Cardiac muscle cell (in vitro differentiated cells and primary cell): ENCODE measurements around the gene CCDC178. TPM values are rescaled to one million over a fixed set of nuclear protein-coding genes. Genes with fewer than 3 reads are reported as not detected.

Source experiments
- DNase-seq, 2 donors: peaks; one replicate each; pipeline versions ENCODE4 v3.0.0 to v3.0.0-alpha.2; 2010 to 2017; ENCODE audit warnings: low read depth in 1 of 2, low spot score in 1 of 2
- H3K27ac ChIP-seq: fragments of 200-600 bp; sonication (generic); 2 replicates; pipeline ENCODE4 v1.5.1; 2016
- H3K27me3 ChIP-seq: fragments of 200-600 bp; sonication (generic); 2 replicates; pipeline ENCODE4 v1.6.0; 2016; ENCODE audit warnings: control low read depth
- H3K36me3 ChIP-seq: fragments of 200-600 bp; sonication (generic); 2 replicates; pipeline ENCODE4 v1.5.1; 2016; ENCODE audit warnings: control low read depth
- H3K4me1 ChIP-seq: fragments of 200-600 bp; sonication (generic); 2 replicates; pipeline ENCODE4 v1.8.1; 2017; ENCODE audit warnings: low read depth, mild to moderate bottlenecking, mixed run types
- H3K4me3 ChIP-seq: fragments of 200-600 bp; sonication (generic); 2 replicates; pipeline ENCODE4 v1.5.1; 2016; ENCODE audit warnings: mild to moderate bottlenecking
- H3K9me3 ChIP-seq: fragments of 200-600 bp; sonication (generic); 2 replicates; pipeline ENCODE4 v1.5.1; 2017; ENCODE audit warnings: low read depth, mild to moderate bottlenecking, control low read depth
- CTCF ChIP-seq: IDR thresholded peaks from 2 replicates; pipeline ENCODE4 v1.5.1; 2012; ENCODE audit warnings: low read depth, mild to moderate bottlenecking, low read length
- polyA plus RNA-seq: library from polyadenylated mRNA; unstranded; fragments of >200 nt; fragmentation: Nextera tagmentation; extraction: Ambion mirVana; gene quantifications from 2 replicates; pipeline ENCODE4 v1.2.1, GENCODE V29; 2016
- total RNA-seq: library from RNA; depleted of rRNA; stranded (reverse); fragments of >200 nt; gene quantifications from 2 replicates; pipeline ENCODE4 v1.2.3, GENCODE V29; 2016

Gene CCDC178
- total and polyA plus RNA-seq, 2 experiments from 2014 or later: 0.82 TPM; not detected in 1

GRCh38 chr18:32934201-32934600 is 506.3 kb downstream of the CCDC178 start:
- DNase-seq: no peak
- no peak for TF ChIP-seq CTCF
- Histone ChIP-seq H3K27me3 (no peaks in the 10 kb centered on the region), H3K4me3 (no peak overlapping the region), H3K9me3 (no peaks in the 10 kb centered on the region), H3K4me1 (no peaks in the 10 kb centered on the region), H3K36me3 (no peaks in the 10 kb centered on the region), H3K27ac (no peak overlapping the region)

- TF ChIP-seq CTCF: peak; percentile 74
- Histone ChIP-seq H3K4me3 (no peak overlapping the region), H3K27ac (no peak overlapping the region), H3K4me1 (no peaks in the 10 kb centered on the region), H3K9me3 (no peaks in the 10 kb centered on the region), H3K36me3 (no peaks in the 10 kb centered on the region), H3K27me3 (no peaks in the 10 kb centered on the region)
- peak; percentile 63 to 68 for DNase-seq
Measured at GRCh38 chr18:32930695-32931301, 509.7 kb downstream of the CCDC178 start.

- H3K27me3 ChIP-seq: no peaks in the 10 kb centered on the region
- H3K27ac ChIP-seq: no peak overlapping the region
- no peak for TF ChIP-seq CTCF
- no peaks in the 10 kb centered on the region for H3K9me3 ChIP-seq
- H3K4me3 ChIP-seq: no peak overlapping the region
- no peaks in the 10 kb centered on the region for H3K4me1 ChIP-seq
- peak in 1 of 2 donors; percentile 18 for DNase-seq
- no peaks in the 10 kb centered on the region for H3K36me3 ChIP-seq
Measured at GRCh38 chr18:32929213-32929612, 511.3 kb downstream of the CCDC178 start.

- Histone ChIP-seq H3K4me3 (no peak overlapping the region), H3K36me3 (no peaks in the 10 kb centered on the region), H3K4me1 (peaks cover 13% of the 10 kb centered on the region), H3K27me3 (no peaks in the 10 kb centered on the region), H3K9me3 (no peaks in the 10 kb centered on the region), H3K27ac (no peak overlapping the region)
- TF ChIP-seq CTCF: no peak
- no peak for DNase-seq
Measured at GRCh38 chr18:32922951-32923430, 517.5 kb downstream of the CCDC178 start.

GRCh38 chr18:32920796-32921787 is 519.4 kb downstream of the CCDC178 start:
- H3K4me1 ChIP-seq: peaks cover 21% of the 10 kb centered on the region
- peak in 1 of 2 donors; percentile 91 for DNase-seq
- H3K9me3 ChIP-seq: no peaks in the 10 kb centered on the region
- no peaks in the 10 kb centered on the region for H3K27me3 ChIP-seq
- H3K4me3 ChIP-seq: no peak overlapping the region
- H3K36me3 ChIP-seq: no peaks in the 10 kb centered on the region
- no peak overlapping the region for H3K27ac ChIP-seq
- TF ChIP-seq CTCF: no peak
